Osteocyte (in vitro differentiated cells): Measurements from ENCODE around the gene RNU7-1. TPM values are rescaled to one million over a fixed set of nuclear protein-coding genes. Genes with fewer than 3 reads are reported as not detected.

Experiments
- DNase-seq: peaks from one replicate; pipeline ENCODE4 v3.0.0; 2021; ENCODE audit warnings: mixed read lengths; ENCODE audit not compliant: unreplicated experiment; ENCODE audit errors: extremely low spot score
- H3K27ac Mint-ChIP-seq: one replicate; pipeline ENCODE4 v1.8.0; 2021; ENCODE audit warnings: mild to moderate bottlenecking, mixed read lengths; ENCODE audit not compliant: unreplicated experiment
- H3K27me3 Mint-ChIP-seq: one replicate; pipeline ENCODE4 v1.8.0; 2021; ENCODE audit warnings: mixed read lengths; ENCODE audit not compliant: unreplicated experiment
- H3K36me3 Mint-ChIP-seq: one replicate; pipeline ENCODE4 v1.8.0; 2021; ENCODE audit warnings: mixed read lengths; ENCODE audit not compliant: unreplicated experiment
- H3K4me1 Mint-ChIP-seq: one replicate; pipeline ENCODE4 v1.8.0; 2021; ENCODE audit warnings: mixed read lengths; ENCODE audit not compliant: unreplicated experiment
- H3K4me3 Mint-ChIP-seq: one replicate; pipeline ENCODE4 v1.8.0; 2021; ENCODE audit warnings: mild to moderate bottlenecking, moderate library complexity, mixed read lengths; ENCODE audit not compliant: unreplicated experiment
- H3K9me3 Mint-ChIP-seq: one replicate; pipeline ENCODE4 v1.8.0; 2021; ENCODE audit warnings: mixed read lengths; ENCODE audit not compliant: unreplicated experiment
- total RNA-seq: library from RNA; stranded (reverse); gene quantifications from 2 replicates; pipeline ENCODE4 v1.2.1, GENCODE V29; 2021
- TF ChIP-seq, protein P1 (sequence below): fragments of 200-600 bp; sonication (generic); IDR thresholded peaks from 2 replicates; pipeline ENCODE4 v1.5.0; 2021; ENCODE audit warnings: antibody characterized with exemption, mild to moderate bottlenecking, moderate library complexity

The RNU7-1 gene
- total RNA-seq, 1 donor from 2014 or later = not detected

DNA sequence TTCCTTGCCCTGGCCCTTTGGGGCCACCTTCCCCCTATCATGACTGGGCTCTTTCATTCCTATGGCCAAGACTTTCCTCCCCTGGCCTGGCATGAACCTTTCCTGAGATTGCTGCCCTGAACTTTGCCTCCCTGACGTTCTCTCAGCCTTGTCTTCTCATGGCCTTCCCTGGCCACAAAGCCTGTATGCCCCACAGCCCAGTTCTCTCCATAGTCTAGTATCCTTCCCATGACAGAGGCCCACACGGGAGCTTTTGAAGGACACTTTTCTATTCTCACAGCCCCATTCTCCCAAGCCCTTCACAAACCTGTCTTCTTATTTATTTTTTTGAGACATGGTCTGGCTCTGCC lies 4.5 kb upstream of the RNU7-1 start:
- TF ChIP-seq, protein P1, sequence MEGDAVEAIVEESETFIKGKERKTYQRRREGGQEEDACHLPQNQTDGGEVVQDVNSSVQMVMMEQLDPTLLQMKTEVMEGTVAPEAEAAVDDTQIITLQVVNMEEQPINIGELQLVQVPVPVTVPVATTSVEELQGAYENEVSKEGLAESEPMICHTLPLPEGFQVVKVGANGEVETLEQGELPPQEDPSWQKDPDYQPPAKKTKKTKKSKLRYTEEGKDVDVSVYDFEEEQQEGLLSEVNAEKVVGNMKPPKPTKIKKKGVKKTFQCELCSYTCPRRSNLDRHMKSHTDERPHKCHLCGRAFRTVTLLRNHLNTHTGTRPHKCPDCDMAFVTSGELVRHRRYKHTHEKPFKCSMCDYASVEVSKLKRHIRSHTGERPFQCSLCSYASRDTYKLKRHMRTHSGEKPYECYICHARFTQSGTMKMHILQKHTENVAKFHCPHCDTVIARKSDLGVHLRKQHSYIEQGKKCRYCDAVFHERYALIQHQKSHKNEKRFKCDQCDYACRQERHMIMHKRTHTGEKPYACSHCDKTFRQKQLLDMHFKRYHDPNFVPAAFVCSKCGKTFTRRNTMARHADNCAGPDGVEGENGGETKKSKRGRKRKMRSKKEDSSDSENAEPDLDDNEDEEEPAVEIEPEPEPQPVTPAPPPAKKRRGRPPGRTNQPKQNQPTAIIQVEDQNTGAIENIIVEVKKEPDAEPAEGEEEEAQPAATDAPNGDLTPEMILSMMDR = no peak
- Mint-ChIP-seq H3K27ac (peak overlapping the region; percentile 50), H3K4me1 (peaks cover 45% of the 10 kb centered on the region), H3K27me3 (no peaks in the 10 kb centered on the region), H3K9me3 (no peaks in the 10 kb centered on the region), H3K4me3 (peak overlapping the region; percentile 51), H3K36me3 (peaks cover 24% of the 10 kb centered on the region)
- DNase-seq = no peak

DNA sequence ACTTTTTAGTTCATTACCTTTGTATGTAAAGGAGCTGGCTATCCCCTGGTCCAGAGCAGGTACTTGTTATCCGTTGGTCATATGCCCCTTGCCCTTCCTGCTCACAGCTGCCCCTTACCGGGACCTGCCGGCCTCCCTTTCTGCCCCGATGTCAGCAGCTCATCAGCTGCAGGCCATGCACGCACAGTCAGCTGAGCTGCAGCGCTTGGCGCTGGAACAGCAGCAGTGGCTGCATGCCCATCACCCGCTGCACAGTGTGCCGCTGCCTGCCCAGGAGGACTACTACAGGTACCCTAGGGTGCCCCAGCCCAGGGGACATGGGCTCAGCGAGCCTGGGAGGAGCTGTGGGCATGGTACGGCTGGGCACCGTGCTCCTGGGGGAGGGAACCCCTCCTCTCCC lies 2.3 kb upstream of the RNU7-1 start:
- Mint-ChIP-seq H3K4me1 (peaks cover 42% of the 10 kb centered on the region), H3K36me3 (peaks cover 6% of the 10 kb centered on the region), H3K9me3 (no peaks in the 10 kb centered on the region), H3K4me3 (no peak overlapping the region), H3K27me3 (no peaks in the 10 kb centered on the region), H3K27ac (peak overlapping the region; percentile 73)
- no peak for DNase-seq
- TF ChIP-seq, protein P1 = no peak

DNA sequence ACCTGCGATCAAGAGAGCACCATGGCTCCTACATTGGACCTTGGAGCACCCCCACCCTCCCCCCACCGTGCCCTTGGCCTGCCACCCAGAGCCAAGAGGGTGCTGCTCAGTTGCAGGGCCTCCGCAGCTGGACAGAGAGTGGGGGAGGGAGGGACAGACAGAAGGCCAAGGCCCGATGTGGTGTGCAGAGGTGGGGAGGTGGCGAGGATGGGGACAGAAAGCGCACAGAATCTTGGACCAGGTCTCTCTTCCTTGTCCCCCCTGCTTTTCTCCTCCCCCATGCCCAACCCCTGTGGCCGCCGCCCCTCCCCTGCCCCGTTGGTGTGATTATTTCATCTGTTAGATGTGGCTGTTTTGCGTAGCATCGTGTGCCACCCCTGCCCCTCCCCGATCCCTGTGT lies 1.8 kb upstream of the RNU7-1 start:
- H3K4me1 Mint-ChIP-seq = peaks cover 39% of the 10 kb centered on the region
- TF ChIP-seq, protein P1 = no peak
- no peaks in the 10 kb centered on the region for H3K27me3 Mint-ChIP-seq
- peaks cover 5% of the 10 kb centered on the region for H3K36me3 Mint-ChIP-seq
- no peak overlapping the region for H3K27ac Mint-ChIP-seq
- H3K9me3 Mint-ChIP-seq = no peaks in the 10 kb centered on the region
- no peak for DNase-seq
- H3K4me3 Mint-ChIP-seq = no peak overlapping the region

DNA sequence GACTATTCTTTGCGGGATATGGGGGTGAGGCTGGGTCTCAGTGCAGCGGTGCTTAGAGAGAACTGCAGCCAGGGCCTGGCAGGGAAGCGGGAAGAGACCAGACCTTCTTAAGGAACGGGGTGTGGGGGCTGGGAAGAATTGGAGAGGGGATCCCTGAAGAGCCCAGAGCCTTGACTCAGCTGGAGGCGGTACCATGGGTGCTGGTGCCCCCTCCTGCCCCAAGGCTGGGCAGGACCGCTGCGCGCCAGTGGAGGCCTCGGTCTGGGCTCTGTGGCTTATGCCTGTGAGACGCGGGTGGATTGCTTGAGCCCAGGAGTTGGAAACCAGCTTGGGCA lies 1.3 kb upstream of the RNU7-1 start:
- Mint-ChIP-seq H3K9me3 (no peaks in the 10 kb centered on the region), H3K4me1 (peaks cover 39% of the 10 kb centered on the region), H3K27ac (peak overlapping the region; percentile 99), H3K4me3 (no peak overlapping the region), H3K36me3 (peaks cover 9% of the 10 kb centered on the region), H3K27me3 (no peaks in the 10 kb centered on the region)
- TF ChIP-seq, protein P1 = no peak
- no peak for DNase-seq

DNA sequence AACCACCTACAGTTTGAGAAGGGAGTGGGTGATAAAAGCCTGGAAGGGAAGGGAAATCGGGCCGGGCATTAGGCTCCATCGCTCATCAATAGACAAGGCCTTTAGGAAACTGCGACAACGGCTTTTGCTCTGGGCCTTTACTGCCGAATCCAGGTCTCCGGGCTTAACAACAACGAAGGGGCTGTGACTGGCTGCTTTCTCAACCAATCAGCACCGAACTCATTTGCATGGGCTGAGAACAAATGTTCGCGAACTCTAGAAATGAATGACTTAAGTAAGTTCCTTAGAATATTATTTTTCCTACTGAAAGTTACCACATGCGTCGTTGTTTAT lies 261 bp upstream of the RNU7-1 start:
- Mint-ChIP-seq H3K27me3 (no peaks in the 10 kb centered on the region), H3K9me3 (no peaks in the 10 kb centered on the region), H3K36me3 (peaks cover 13% of the 10 kb centered on the region), H3K27ac (peak overlapping the region; percentile 99), H3K4me3 (peak overlapping the region; percentile 94), H3K4me1 (peaks cover 37% of the 10 kb centered on the region)
- DNase-seq = no peak
- TF ChIP-seq, protein P1 = no peak
